ENCODE measurements around the gene KCNK1. TPM values are rescaled to one million over a fixed set of nuclear protein-coding genes. Genes with fewer than 3 reads are reported as not detected.

KCNK1 gene
- total and polyA plus RNA-seq, 2 of the 8 experiments (the other 6 are each of a cell fraction or from before 2014, with no cell fraction given) = 11.9 to 16.5 TPM

DNA sequence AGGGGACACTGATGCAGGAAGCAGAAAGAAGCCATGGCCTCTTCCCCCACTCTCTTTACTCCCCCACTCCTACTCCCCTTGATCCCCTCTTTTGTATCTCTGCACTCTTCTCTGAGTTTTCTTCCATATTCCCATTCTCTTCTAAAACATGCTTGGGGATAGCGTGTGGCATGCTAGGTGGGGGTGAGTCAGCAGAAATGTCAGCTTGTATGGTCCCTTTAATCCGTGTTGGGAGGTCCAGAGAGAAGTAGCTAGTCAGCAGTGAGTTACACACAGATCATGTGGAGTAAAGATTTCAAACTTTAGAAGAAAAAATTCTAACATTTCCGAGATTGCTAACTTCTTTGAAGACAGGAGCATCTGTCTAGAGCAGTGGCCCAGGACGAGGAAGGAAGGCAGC is 4.0 kb upstream of the KCNK1 start:
- Histone ChIP-seq H4K20me1 (replicated peaks in 1 of 2; ENCODE audit: control insufficient read depth in 1 of 2, insufficient read depth in 2 of 2, low read length in 2 of 2) (no peaks in the 10 kb centered on the region), H4K8ac (ENCODE audit: extremely low read depth, insufficient read depth, low read length) (no peak overlapping the region), H3K9me3 (ENCODE audit: insufficient read depth in 2 of 2, low read depth in 1 of 2, low read length in 1 of 2) (no peaks in the 10 kb centered on the region), H3K27me3 (replicated peaks in 1 of 4; ENCODE audit: control insufficient read depth in 3 of 4, extremely low read depth in 1 of 4, insufficient read depth in 3 of 4, low read length in 3 of 4) (peaks cover 0 to 9% (median 5%) of the 10 kb centered on the region in 4 experiments; a peak in 5 of 7 replicates), H3K23ac (ENCODE audit: insufficient read length) (no peak overlapping the region), H3K79me2 (ENCODE audit: control insufficient read depth in 1 of 2, insufficient read depth in 2 of 2, low read length in 2 of 2) (no peaks in the 10 kb centered on the region), H2BK120ac (replicated peaks; ENCODE audit: low read depth, low read length) (no peak overlapping the region), H4K5ac (ENCODE audit: insufficient read length, low read depth, low read length) (no peak overlapping the region), H3K4me3 (ENCODE audit: extremely low read depth in 1 of 4, insufficient read depth in 2 of 4, low read depth in 3 of 4, low read length in 4 of 4) (no peak overlapping the region), H3K14ac (ENCODE audit: insufficient read length) (no peak overlapping the region), H3K4ac (replicated peaks; ENCODE audit: insufficient read length, low read depth, low read length) (no peak overlapping the region), H2AFZ (ENCODE audit: low read length) (no peak overlapping the region), H2BK12ac (ENCODE audit: low read depth, low read length) (no peak overlapping the region), H2AK5ac (ENCODE audit: low read depth, low read length) (no peak overlapping the region), H3K4me2 (ENCODE audit: insufficient read depth in 1 of 2, low read depth in 2 of 2, low read length in 2 of 2) (no peak overlapping the region), H2BK20ac (ENCODE audit: low read length) (no peak overlapping the region), H3K9ac (replicated peaks in 1 of 4; ENCODE audit: extremely low read depth in 1 of 4, low read depth in 3 of 4, low read length in 3 of 4) (no peak overlapping the region), H2BK15ac (ENCODE audit: low read length) (no peak overlapping the region), H3K4me1 (replicated peaks in 1 of 4; ENCODE audit: control insufficient read depth in 3 of 4, insufficient read depth in 4 of 4, low read length in 3 of 4) (no peaks in the 10 kb centered on the region; a peak in 2 of 7 replicates), H4K91ac (replicated peaks; ENCODE audit: insufficient read length, low read length) (no peak overlapping the region), H3K18ac (ENCODE audit: extremely low read depth, low read length) (no peak overlapping the region), H2BK5ac (ENCODE audit: low read depth, low read length) (no peak overlapping the region), H3K23me2 (ENCODE audit: low read depth, low read length) (peaks cover 13% of the 10 kb centered on the region), H3K56ac (replicated peaks; ENCODE audit: insufficient read length, low read depth, low read length) (no peak overlapping the region), H3K79me1 (ENCODE audit: low read depth, low read length) (no peaks in the 10 kb centered on the region), H3K27ac (ENCODE audit: low read depth, low read length) (no peak overlapping the region), H3K36me3 (ENCODE audit: control insufficient read depth in 2 of 4, insufficient read depth in 4 of 4, low read length in 3 of 4) (no peaks in the 10 kb centered on the region)
- no peak for DNase-seq (ENCODE audit: low read depth in 1 of 2, low spot score in 2 of 2)
- CTCF ChIA-PET (ENCODE audit: partially characterized antibody) = no interaction called here
- no peak for FAIRE-seq
- TF ChIP-seq TBP (IDR thresholded peaks at IDR 0.05; ENCODE audit: low read depth, low read length) = no peak
- TF ChIP-seq POLR2A (IDR thresholded peaks at IDR 0.05; ENCODE audit: control extremely low read depth in 1 of 2, low read depth in 2 of 2, low read length in 2 of 2) = no peak
- TF ChIP-seq CREB1 (IDR thresholded peaks at IDR 0.05) = no peak
- TF ChIP-seq RBBP5 (IDR thresholded peaks at IDR 0.05; ENCODE audit: borderline replicate concordance, low read depth, low read length) = no peak
- no peak for TF ChIP-seq SUZ12 (IDR thresholded peaks at IDR 0.05; ENCODE audit: low read length)
- no peak for TF ChIP-seq GABPA (IDR thresholded peaks at IDR 0.05; ENCODE audit: borderline replicate concordance, insufficient read depth, low read length)
- POLR2A ChIA-PET (ENCODE audit: partially characterized antibody) = no interaction called here
- WGBS, 2 experiments (ENCODE audit: extremely low coverage in 1 of 2, insufficient coverage in 1 of 2, insufficient read length in 1 of 2, insufficient replicate concordance in 2 of 2, low coverage in 1 of 2, low lambda C conversion rate in 2 of 2, missing lambda C conversion rate in 1 of 2) = 83% methylated on average over 4 of the region's 4 CpGs; no CpG with 5 or more reads in 1 of the 2 experiments

Measured in H1 (cell line).